Measurements from ENCODE around the gene SMAD1.

The SMAD1 gene

DNA sequence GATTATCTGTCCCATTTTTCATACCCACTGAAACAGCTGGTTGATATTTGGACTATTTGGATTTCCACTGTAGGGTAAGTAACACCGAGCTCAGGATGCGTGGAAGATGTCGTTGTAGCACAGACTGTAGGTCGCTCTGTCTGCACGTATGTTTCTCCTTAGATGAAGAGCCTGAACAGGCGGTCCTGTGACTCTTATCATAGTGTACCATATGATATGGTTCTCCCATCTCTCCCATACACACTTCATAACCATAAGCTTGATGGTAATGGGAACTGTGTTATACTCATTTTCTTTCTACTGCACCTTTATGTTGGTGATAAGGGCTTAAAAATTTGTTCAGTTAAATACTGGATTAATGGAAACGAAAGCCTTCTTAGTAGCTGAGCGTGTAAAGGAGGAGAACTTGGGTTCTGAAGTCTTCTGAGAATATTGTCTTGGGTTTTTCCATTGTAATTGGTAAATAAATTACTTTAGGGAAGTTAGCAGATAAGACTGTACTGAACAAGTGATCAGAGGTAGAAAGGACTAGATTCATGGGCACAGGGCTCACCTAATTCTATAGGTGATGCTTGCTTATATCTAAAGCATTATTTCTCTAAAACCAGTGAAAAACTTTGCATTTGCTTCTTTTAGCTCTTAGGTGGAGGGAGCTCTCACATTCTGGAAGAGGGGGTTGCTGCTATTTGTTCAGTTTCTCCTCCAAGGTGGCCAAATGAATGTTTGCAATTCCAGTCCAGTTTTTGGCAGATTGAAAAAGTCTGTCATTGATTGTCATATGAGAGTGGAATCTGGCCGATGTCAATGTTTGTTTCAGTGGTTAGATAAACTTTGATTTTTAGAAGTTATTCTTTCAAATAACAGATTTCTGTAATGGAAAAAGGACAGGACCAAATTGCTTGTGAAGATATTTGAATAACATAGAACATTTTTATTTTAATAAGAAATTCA is 15.8 kb downstream of the SMAD1 start:
- H3K4me1 ChIP-seq = peaks cover 12% of the 10 kb centered on the region
- no peaks in the 10 kb centered on the region for H3K27me3 ChIP-seq
- TF ChIP-seq, protein P1, sequence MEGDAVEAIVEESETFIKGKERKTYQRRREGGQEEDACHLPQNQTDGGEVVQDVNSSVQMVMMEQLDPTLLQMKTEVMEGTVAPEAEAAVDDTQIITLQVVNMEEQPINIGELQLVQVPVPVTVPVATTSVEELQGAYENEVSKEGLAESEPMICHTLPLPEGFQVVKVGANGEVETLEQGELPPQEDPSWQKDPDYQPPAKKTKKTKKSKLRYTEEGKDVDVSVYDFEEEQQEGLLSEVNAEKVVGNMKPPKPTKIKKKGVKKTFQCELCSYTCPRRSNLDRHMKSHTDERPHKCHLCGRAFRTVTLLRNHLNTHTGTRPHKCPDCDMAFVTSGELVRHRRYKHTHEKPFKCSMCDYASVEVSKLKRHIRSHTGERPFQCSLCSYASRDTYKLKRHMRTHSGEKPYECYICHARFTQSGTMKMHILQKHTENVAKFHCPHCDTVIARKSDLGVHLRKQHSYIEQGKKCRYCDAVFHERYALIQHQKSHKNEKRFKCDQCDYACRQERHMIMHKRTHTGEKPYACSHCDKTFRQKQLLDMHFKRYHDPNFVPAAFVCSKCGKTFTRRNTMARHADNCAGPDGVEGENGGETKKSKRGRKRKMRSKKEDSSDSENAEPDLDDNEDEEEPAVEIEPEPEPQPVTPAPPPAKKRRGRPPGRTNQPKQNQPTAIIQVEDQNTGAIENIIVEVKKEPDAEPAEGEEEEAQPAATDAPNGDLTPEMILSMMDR (IDR thresholded peaks at IDR 0.05; ENCODE audit: low read depth, low read length) = no peak
- no peaks in the 10 kb centered on the region for H3K36me3 ChIP-seq
- H3K4me3 ChIP-seq (ENCODE audit: low read depth, low read length) = no peak overlapping the region
- H3K9me3 ChIP-seq = no peaks in the 10 kb centered on the region
- DNase-seq = no peak

DNA sequence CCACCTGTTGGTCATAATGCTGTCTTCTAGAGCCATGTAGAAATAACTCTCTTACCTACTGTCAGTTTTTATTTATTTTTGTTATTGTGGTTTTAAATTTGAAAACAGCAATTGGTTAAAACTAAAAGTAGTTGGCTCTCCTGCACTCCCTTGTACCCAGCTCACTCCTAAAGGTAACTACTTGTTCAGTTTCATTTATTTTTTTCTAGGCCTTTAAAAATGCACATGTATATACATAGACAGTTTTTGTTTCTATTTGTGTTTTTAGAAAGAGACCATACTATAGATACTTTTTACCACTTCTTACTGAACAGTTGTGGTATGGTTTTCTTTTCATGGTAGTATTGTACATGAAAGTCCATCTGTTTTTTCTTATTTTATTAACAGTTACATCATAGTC is 16.8 kb downstream of the SMAD1 start:
- no peaks in the 10 kb centered on the region for H3K27me3 ChIP-seq
- no peak for DNase-seq
- no peaks in the 10 kb centered on the region for H3K9me3 ChIP-seq
- TF ChIP-seq, protein P1 (IDR thresholded peaks at IDR 0.05; ENCODE audit: low read depth, low read length) = no peak
- peaks cover 12% of the 10 kb centered on the region for H3K4me1 ChIP-seq
- H3K36me3 ChIP-seq = no peaks in the 10 kb centered on the region
- no peak overlapping the region for H3K4me3 ChIP-seq (ENCODE audit: low read depth, low read length)

DNA sequence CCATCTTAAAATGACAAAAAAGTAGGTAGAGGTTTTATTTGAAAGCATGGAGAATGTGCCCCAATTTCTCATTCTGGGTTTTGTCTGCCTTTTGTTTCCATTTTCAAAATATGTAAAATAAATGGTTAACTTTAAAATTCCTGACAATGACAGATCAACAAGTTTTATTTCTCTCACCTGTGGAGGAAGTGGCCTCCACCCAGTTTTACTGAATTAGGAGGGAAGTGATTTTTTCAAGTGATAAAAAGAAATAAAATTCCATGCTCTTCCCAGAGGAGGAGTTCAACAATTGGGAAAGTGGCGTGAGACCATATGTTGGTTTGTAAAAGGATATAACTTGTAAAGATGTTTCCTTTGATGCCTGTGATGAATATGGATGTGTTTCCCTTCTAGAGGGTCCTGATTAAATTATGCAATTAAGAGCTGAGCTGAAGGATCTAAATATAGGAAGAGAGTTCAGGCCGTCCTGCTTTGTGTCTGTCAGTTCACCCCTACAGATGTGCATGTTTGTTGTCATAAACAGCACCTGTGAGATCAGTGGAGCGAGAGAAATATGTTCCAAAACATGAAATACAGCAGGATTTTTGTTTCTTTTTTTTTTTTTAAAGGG is 19.5 kb downstream of the SMAD1 start:
- DNase-seq = no peak
- Histone ChIP-seq H3K4me3 (ENCODE audit: low read depth, low read length) (no peak overlapping the region), H3K36me3 (no peaks in the 10 kb centered on the region), H3K4me1 (peaks cover 12% of the 10 kb centered on the region; the same call in 1 of the 2 replicates), H3K27me3 (no peaks in the 10 kb centered on the region), H3K9me3 (no peaks in the 10 kb centered on the region)
- TF ChIP-seq, protein P1 (IDR thresholded peaks at IDR 0.05; ENCODE audit: low read depth, low read length) = no peak

DNA sequence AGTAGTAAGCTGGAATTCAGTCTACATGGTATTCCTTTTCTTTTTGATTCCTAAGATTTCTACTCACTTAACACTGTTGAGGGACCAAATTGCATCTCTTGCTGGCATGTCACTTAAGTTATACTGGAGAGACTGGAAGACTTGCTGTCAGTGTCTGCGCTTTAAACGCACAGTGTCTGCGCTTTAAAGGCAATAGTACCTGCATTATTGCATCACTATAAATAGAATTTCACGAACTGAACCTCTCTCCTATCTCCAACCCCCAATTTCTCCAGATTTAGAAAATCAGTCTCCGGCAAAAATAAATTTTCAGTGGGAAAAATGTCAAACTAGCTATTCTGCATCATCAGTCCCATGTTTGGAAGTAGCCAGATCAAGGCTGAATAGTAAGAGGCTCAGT is 21.2 kb downstream of the SMAD1 start:
- Histone ChIP-seq H3K9me3 (no peaks in the 10 kb centered on the region), H3K36me3 (no peaks in the 10 kb centered on the region), H3K4me3 (ENCODE audit: low read depth, low read length) (no peak overlapping the region), H3K4me1 (peaks cover 9% of the 10 kb centered on the region; the same call in 1 of the 2 replicates), H3K27me3 (no peaks in the 10 kb centered on the region)
- TF ChIP-seq, protein P1 (IDR thresholded peaks at IDR 0.05; ENCODE audit: low read depth, low read length) = no peak
- DNase-seq = no peak

DNA sequence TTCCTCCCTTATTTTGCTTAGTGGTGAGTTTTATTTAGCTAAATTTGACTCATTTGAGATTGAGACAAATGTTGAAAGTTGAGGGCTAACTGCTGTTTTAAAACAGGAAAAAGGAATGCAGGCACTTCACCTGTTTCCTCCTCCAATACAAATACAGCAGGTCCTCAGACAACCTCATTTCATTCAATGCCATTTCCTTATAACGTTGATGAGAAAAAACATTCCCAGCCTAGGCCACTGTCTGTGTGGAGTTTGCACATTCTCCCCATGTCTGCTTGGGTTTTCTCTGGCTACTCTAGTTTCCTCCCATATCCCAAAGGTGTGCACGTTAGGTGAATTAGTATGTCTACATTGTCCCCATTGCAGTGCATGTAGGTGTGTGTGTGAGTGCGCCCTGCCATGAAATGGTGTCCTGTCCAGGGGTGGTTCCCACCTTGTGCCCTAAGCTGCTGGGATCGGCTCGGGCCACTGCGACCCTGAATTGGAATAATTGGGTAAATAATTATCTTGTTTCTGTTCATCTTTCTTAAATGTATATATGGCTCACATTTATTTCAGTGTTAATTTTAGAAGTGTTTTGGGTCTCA is 21.9 kb downstream of the SMAD1 start:
- no peaks in the 10 kb centered on the region for H3K27me3 ChIP-seq
- DNase-seq = no peak
- TF ChIP-seq, protein P1 (IDR thresholded peaks at IDR 0.05; ENCODE audit: low read depth, low read length) = no peak
- no peak overlapping the region for H3K4me3 ChIP-seq (ENCODE audit: low read depth, low read length)
- no peaks in the 10 kb centered on the region for H3K36me3 ChIP-seq
- H3K9me3 ChIP-seq = no peaks in the 10 kb centered on the region
- peaks cover 9% of the 10 kb centered on the region; the same call in 1 of the 2 replicates for H3K4me1 ChIP-seq

Measured in BE2C (cell line).